GM12892 (cell line): ENCODE results near the gene CHI3L1.

ENCODE experiments used
- POLR2AphosphoS5 ChIP-seq: IDR thresholded peaks from 2 replicates; pipeline ENCODE4 v1.6.1; 2011; ENCODE audit warnings: low read depth, low read length, control low read depth
- TAF1 ChIP-seq: IDR thresholded peaks from 2 replicates; pipeline ENCODE4 v1.6.1; 2011; ENCODE audit warnings: low read depth, mild to moderate bottlenecking, control low read depth, low read length, borderline replicate concordance

DNA sequence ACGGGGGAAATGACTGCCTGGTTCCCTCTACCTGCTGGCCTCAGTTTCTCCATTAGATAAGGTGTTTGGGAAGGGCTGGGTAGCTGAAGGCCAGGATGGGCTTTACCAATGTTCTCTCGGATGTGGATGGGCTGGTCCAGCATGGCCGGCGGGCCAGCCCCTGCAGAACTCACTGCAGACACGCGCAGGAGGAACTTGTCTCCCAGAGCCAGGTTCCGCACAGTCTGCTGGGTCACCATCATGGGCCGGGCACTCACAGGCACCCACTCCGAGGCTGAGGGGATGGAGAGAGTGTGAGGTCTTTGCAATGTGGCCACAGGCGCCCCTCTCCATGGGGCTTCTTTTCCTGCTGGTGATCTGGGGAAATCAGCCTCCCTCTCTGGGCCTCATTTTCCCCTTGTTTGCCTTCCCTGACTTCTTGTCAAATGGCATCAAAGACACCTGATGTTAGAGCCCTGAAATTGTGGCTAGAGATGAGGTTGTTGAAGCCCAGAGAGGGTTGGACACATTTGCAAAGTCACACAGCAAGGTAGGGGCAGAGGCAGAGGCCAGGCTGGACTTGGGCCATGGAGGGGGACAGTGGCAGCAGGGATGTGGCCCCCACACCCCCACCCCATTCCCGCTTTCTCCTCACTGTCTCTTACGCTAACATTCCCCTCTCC is 12.0 kb downstream of the CHI3L1 start:
- no peak for TF ChIP-seq POLR2AphosphoS5
- no peak for TF ChIP-seq TAF1
